LoVo (cell line): ENCODE data around the gene FAM199X.
A peak's percentile ranks its signal among the peaks of the same experiment; 100 is the strongest.
"Not testable (repeated sequence)": the region's sequence is repeated elsewhere in the genome, so short reads cannot be mapped to it uniquely, and the experiment has no call there.

ENCODE experiments used
- DNase-seq: peaks from one replicate; pipeline ENCODE4 v3.0.0-alpha.2; 2016; ENCODE audit warnings: low spot score

FAM199X gene

DNA sequence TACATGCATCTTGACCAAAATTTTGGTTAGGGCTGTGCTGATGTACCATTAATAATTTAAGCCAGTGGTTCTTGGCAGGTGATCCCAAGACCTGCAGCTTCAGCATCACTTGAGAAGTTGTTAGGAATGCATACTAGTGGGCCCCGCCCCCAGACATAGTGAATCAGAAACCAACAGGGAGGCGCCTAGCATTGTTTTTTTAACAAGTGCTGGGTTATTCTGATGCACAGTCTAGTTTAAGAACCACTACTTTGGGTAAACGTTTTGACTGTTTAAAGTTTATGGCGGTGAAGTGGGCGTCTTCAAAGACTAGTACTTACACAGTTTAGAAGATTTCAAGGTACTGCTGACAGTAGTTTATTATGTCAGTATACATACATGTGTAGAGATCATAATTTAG, 23.6 kb downstream of the FAM199X start:
- no peak for DNase-seq

DNA sequence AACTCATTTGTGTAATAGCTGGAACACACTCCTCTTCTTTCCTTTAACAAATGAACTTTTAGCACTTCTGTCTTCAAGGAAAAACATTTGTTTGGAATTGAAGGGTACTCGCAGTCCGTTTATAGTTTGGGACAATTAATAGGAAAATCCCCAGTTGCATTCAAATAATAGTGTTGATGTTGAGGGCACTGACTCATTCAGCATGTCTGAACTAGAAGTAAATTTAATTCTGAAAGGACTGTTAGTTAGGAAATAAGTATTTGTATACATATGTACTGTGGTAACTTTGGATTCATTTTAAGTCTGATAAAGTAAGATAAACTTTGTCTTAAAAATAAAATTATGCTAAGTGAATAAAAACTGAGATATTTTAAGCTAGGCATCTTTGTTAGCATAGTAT, 27.2 kb downstream of the FAM199X start:
- DNase-seq, result no peak

DNA sequence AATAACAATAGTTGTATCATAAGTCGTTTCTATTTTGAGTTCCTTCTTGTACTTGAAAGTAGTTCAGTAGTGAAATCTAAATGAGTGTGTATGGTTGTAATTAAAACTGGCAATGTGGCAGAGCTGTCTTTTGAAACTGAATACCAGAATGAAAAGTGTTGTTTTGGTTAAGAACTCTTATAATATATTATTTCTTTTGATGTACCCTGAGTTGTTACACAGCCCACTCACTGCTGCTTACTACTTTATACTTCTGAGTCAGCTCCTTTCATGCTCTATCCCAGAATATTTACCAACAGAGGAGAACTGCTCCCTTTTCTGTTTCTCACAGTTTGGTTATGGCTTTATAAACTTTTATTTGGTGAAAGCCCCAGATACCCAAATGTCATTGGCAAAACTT, 28.8 kb downstream of the FAM199X start:
- DNase-seq, result no peak

DNA sequence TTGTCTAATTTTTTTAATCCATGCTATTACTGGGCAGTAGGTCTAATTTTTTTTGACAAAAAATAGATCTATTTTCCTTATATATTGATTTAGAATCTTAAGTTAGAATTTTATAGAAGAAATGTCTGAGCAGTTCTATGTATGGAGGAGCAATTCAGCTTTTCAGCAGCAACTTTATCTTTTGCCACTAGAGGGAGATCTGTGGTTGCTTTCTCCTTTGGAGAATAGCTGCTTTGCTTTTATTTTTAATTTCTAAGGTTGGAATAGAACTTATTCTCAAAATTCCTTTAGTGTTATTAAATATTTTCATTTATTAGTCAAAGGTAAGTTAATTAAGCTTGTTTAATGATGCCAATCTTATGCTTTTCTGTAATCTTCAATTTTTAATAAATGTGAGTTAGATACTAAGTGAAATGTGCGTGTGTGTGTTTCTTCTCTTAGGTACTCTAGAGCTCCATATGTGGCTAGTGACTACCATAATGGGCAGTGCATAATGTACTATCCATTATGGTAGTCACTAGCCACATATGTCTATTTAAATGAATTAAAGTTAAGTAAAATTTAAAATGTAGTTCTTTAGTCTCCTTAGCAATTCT, 29.3 kb downstream of the FAM199X start:
- peak; percentile 16 for DNase-seq

DNA sequence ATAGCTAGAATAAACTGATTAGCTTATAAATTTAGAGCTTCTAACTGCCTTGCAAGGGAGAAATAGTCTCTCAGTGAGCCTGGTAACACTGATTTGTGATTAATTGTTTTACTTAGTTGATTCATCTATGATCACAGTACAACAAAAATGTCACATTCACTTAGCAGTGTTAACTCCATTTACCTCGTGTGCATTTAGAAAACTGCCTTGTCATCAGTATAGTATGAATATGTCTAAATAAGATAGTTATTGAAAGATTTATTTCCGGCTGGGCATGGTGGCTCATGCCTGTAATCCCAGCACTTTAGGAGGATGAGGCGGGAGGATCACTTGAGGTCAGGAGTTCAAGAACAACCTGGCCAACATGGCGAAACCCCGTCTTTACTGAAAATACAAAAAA, 39.3 kb downstream of the FAM199X start:
- no peak for DNase-seq

DNA sequence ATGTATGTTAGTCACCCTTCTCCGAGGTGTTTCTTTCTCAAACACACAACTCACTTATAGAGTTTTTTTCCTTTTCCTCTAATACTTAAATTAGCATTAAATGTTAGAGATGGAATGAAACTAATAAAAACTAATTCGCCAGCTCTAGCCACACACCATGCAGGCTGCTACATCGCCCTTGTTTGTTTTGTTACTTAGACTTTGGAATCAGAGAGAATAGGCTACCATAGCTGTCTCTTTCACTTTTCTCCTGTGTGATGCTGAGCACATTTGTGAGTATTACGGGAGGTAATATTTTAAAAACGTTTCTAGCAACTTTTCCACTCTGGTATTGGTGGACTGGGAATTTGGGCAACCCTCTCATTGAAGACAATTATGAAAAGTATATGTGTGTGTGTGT, 44.9 kb downstream of the FAM199X start:
- DNase-seq, result no peak

DNA sequence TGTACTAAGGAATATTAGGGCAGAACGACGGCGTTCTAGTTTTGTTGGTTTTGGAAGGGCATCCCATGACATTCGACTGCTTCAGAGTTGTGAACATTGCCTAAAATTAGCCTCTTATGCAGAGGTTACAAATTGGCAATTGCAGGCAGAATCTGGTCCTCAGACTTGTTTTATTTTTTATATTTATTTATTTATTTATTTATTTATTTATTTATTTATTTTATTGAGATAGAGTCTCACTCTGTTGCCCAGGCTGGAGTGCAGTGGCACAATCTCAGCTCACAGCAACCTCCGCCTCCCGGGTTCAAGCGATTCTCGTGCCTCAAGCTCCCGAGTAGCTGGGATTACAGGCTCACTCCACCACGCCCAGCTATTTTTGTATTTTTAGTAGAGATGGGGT, 63.8 kb downstream of the FAM199X start:
- DNase-seq, result not testable (repeated sequence)
